ENCODE measurements around the gene CCNK. TPM values are rescaled to one million over a fixed set of nuclear protein-coding genes. Genes with fewer than 3 reads are reported as not detected.

Gene CCNK
- total and polyA plus RNA-seq, 2 of the 13 experiments (the other 11 are each of a cell fraction or from before 2014, with no cell fraction given) = 4.9 to 9.7 TPM

DNA sequence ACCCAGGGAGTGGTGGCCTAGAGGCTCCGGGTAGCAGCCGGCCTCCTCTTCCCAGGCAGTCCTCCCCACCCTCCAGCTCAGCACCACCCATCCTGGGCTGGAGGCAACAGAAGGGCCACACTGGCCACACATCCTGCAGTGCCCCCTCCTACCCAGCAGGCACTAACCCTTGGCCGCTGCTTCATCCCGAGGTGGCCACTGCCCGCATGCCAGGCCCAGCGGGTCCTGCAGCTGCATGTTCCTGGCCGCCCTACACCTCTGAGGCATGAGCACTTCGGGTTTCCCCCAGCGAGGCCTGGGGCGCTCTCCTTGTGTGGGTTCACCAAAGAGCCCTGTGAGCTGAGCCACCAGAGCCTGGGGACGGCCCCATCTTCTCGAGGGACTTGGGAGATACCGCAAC is 61.4 kb downstream of the CCNK start:
- no peaks in the 10 kb centered on the region for H3K27me3 ChIP-seq (ENCODE audit: control insufficient read depth in 1 of 2, insufficient read depth in 2 of 2, low read length in 2 of 2)
- H3K9me3 ChIP-seq (ENCODE audit: low read length) = no peaks in the 10 kb centered on the region
- no peak overlapping the region for H3K4me2 ChIP-seq (ENCODE audit: low read depth, low read length)
- in situ Hi-C loops (cut with HindIII; ENCODE audit: extremely low pct_ligation_motif_present, low pct_unique_long_range_greater_than_20kb) = no loop called here
- peaks cover 84% of the 10 kb centered on the region for H3K79me2 ChIP-seq (ENCODE audit: insufficient read depth, low read length)
- ChIA-PET CTCF (ENCODE audit: low intra/inter-chr PET ratio, low total read pairs) (no interaction called here), POLR2A (interaction anchor here (1.1 kb wide), 1 partner anchor 10 kb away, joined by 4 read pairs; no protein-coding TSS in a partner anchor)
- TF ChIP-seq ZNF382 (CRISPR knock-in tag; IDR thresholded peaks at IDR 0.05; ENCODE audit: borderline replicate concordance) (no peak), ZNF160 (CRISPR knock-in tag; IDR thresholded peaks at IDR 0.05) (no peak), ZNF570 (CRISPR knock-in tag; IDR thresholded peaks at IDR 0.05; ENCODE audit: borderline replicate concordance) (no peak), ZNF720 (CRISPR knock-in tag; IDR thresholded peaks at IDR 0.05) (no peak)
- TF ChIP-seq, protein P1, sequence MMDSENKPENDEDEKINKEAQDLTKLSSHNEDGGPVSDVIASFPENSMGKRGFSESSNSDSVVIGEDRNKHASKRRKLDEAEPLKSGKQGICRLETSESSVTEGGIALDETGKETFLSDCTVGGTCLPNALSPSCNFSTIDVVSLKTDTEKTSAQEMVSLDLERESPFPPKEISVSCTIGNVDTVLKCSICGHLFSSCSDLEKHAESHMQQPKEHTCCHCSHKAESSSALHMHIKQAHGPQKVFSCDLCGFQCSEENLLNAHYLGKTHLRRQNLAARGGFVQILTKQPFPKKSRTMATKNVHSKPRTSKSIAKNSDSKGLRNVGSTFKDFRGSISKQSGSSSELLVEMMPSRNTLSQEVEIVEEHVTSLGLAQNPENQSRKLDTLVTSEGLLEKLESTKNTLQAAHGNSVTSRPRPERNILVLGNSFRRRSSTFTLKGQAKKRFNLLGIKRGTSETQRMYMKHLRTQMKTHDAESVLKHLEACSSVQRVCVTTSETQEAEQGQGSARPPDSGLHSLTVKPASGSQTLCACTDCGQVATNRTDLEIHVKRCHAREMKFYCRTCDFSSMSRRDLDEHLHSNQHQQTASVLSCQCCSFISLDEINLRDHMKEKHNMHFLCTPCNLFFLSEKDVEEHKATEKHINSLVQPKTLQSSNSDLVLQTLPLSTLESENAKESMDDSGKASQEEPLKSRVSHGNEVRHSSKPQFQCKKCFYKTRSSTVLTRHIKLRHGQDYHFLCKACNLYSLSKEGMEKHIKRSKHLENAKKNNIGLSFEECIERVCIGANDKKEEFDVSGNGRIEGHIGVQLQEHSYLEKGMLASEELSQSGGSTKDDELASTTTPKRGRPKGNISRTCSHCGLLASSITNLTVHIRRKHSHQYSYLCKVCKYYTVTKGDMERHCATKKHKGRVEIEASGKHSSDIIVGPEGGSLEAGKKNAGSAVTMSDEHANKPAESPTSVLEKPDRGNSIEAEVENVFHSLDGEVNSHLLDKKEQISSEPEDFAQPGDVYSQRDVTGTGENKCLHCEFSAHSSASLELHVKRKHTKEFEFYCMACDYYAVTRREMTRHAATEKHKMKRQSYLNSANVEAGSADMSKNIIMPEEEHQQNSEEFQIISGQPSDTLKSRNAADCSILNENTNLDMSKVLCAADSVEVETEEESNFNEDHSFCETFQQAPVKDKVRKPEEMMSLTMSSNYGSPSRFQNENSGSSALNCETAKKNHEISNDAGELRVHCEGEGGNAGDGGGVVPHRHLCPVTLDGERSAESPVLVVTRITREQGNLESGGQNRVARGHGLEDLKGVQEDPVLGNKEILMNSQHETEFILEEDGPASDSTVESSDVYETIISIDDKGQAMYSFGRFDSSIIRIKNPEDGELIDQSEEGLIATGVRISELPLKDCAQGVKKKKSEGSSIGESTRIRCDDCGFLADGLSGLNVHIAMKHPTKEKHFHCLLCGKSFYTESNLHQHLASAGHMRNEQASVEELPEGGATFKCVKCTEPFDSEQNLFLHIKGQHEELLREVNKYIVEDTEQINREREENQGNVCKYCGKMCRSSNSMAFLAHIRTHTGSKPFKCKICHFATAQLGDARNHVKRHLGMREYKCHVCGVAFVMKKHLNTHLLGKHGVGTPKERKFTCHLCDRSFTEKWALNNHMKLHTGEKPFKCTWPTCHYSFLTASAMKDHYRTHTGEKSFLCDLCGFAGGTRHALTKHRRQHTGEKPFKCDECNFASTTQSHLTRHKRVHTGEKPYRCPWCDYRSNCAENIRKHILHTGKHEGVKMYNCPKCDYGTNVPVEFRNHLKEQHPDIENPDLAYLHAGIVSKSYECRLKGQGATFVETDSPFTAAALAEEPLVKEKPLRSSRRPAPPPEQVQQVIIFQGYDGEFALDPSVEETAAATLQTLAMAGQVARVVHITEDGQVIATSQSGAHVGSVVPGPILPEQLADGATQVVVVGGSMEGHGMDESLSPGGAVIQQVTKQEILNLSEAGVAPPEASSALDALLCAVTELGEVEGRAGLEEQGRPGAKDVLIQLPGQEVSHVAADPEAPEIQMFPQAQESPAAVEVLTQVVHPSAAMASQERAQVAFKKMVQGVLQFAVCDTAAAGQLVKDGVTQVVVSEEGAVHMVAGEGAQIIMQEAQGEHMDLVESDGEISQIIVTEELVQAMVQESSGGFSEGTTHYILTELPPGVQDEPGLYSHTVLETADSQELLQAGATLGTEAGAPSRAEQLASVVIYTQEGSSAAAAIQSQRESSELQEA (CRISPR knock-in tag; IDR thresholded peaks at IDR 0.05; ENCODE audit: not compliant biosample characterization) = no peak
- no peak overlapping the region for H3K4me3 ChIP-seq (replicated peaks in 1 of 3; ENCODE audit: insufficient read depth in 1 of 3, low read depth in 2 of 3, low read length in 3 of 3)
- no TSS peak for BruUV-seq (replicated peaks)
- peaks cover 39% of the 10 kb centered on the region for H4K20me1 ChIP-seq (ENCODE audit: insufficient read depth, low read length)
- H3K36me3 ChIP-seq (replicated peaks in 1 of 2; ENCODE audit: control insufficient read depth in 1 of 2, insufficient read depth in 2 of 2, low read length in 2 of 2) = no peaks in the 10 kb centered on the region; a peak in 1 of 5 replicates
- H3K9ac ChIP-seq (ENCODE audit: insufficient read depth, low read depth, low read length) = no peak overlapping the region
- H3K27ac ChIP-seq (ENCODE audit: extremely low read length, insufficient read depth, low read length) = no peak overlapping the region
- peaks cover 55% of the 10 kb centered on the region for H3K4me1 ChIP-seq (ENCODE audit: insufficient read depth, low read length)
- FAIRE-seq (no peak), DNase-seq (ENCODE audit: low spot score) (no peak), ATAC-seq (no peak)
- no peak overlapping the region for H2AFZ ChIP-seq (ENCODE audit: low read length)
- intact Hi-C loops (cut with micrococcal nuclease; ENCODE audit: unreplicated experiment) = no loop called here
- WGBS (ENCODE audit: low lambda C conversion rate) = 100% methylated on average over 1 of the region's 13 CpGs

All from HepG2 (cell line).